GM06990 (cell line): ENCODE data around the gene SLC35A3.

ENCODE experiments used
- DNase-seq: peaks from one replicate; pipeline ENCODE4 v3.0.0-alpha.2; 2011; ENCODE audit not compliant: insufficient read length; ENCODE audit errors: extremely low read depth
- H3K27me3 ChIP-seq: replicated peaks from 2 replicates; pipeline ENCODE4 v1.6.0; 2011; ENCODE audit warnings: low read length; ENCODE audit not compliant: control insufficient read depth, insufficient read depth
- H3K36me3 ChIP-seq: 2 replicates; pipeline ENCODE4 v1.5.1; 2011; ENCODE audit warnings: low read length; ENCODE audit not compliant: control insufficient read depth, insufficient read depth
- H3K4me3 ChIP-seq: replicated peaks from 2 replicates; pipeline ENCODE4 v1.5.1; 2011; ENCODE audit warnings: low read depth, mild to moderate bottlenecking, control low read depth, low read length
- TF ChIP-seq, protein P1 (sequence below): IDR thresholded peaks from 2 replicates; pipeline ENCODE4 v1.5.1; 2011; ENCODE audit warnings: low read length, control low read depth, mild to moderate bottlenecking, inconsistent platforms; ENCODE audit not compliant: insufficient read depth, poor library complexity, severe bottlenecking

SLC35A3 gene

GRCh38 chr1:100001462-100001861, 31.7 kb downstream of the SLC35A3 start:
- H3K36me3 ChIP-seq = no peaks in the 10 kb centered on the region; the same call in none of the 2 replicates
- TF ChIP-seq, protein P1, sequence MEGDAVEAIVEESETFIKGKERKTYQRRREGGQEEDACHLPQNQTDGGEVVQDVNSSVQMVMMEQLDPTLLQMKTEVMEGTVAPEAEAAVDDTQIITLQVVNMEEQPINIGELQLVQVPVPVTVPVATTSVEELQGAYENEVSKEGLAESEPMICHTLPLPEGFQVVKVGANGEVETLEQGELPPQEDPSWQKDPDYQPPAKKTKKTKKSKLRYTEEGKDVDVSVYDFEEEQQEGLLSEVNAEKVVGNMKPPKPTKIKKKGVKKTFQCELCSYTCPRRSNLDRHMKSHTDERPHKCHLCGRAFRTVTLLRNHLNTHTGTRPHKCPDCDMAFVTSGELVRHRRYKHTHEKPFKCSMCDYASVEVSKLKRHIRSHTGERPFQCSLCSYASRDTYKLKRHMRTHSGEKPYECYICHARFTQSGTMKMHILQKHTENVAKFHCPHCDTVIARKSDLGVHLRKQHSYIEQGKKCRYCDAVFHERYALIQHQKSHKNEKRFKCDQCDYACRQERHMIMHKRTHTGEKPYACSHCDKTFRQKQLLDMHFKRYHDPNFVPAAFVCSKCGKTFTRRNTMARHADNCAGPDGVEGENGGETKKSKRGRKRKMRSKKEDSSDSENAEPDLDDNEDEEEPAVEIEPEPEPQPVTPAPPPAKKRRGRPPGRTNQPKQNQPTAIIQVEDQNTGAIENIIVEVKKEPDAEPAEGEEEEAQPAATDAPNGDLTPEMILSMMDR = no peak

DNA sequence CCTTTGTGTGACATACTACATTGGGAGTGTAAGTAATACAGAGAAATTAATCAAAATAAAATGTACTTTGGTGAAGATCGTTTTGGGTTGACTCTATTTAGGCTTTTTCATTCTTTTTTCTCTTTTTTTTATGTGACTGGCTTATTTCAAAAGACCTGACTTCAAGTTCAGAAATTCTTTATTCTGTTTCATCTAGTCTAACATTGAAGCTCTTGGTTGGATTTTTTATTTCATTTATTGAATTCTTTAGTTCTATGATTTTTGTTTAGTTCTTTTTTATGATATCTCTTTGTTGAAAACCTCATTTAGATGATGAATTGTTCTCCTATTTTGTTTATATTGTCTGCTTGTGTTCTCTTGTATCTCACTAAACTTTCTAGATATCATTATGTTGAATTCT, 35.6 kb downstream of the SLC35A3 start:
- Histone ChIP-seq H3K4me3 (no peak overlapping the region), H3K27me3 (no peaks in the 10 kb centered on the region), H3K36me3 (no peaks in the 10 kb centered on the region; the same call in none of the 2 replicates)
- no peak for DNase-seq
- TF ChIP-seq, protein P1 = no peak

More at GRCh38 chr1:100001462-100001861, 31.7 kb downstream of the SLC35A3 start:
- Histone ChIP-seq H3K27me3 (no peaks in the 10 kb centered on the region), H3K4me3 (no peak overlapping the region)
- DNase-seq = no peak

DNA sequence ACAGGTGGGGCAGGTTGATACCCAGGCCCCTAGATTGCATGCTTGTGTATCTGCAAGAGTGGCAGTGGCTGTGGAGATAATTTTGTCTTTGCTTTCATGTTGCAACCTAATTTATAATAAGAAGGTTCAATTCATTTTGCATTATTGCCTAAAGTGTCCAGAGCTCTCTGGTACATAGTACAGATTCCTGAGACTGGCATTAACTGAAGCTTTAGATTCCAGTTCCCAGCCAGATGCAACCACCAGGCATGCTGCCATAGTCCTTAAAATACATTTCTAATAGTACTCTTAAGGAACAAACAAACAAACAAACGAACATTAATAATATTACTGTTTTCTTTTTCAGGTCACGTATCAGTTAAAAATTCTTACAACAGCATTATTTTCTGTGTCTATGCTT, 36.9 kb downstream of the SLC35A3 start:
- H3K4me3 ChIP-seq = no peak overlapping the region
- no peaks in the 10 kb centered on the region for H3K27me3 ChIP-seq
- no peak for DNase-seq
- TF ChIP-seq, protein P1 = no peak
- H3K36me3 ChIP-seq = no peaks in the 10 kb centered on the region; the same call in none of the 2 replicates

- H3K4me3 ChIP-seq = no peak overlapping the region
- H3K36me3 ChIP-seq = no peaks in the 10 kb centered on the region; the same call in none of the 2 replicates
- TF ChIP-seq, protein P1 = no peak
- H3K27me3 ChIP-seq = no peaks in the 10 kb centered on the region
- DNase-seq = no peak
Measured at GRCh38 chr1:100009458-100009857, 39.7 kb downstream of the SLC35A3 start.

DNA sequence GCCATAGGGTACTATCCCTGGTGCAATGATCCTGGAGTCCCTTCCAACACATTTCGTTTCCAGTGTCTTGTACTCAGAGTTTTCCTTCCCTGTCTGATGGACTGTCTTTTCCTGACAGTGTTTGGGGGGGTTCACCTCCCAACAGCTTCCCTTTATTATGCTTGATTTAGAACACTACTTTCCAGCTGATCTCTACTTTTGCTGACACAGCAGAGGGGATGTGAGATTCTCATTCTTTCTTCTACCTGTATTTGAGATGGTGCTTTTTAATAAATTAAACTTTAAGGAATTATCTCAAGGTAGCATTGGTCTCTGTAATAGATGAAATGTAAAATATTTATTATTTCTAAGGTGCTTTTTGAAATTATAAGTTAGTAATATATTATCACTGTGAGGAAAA, 41.0 kb downstream of the SLC35A3 start:
- TF ChIP-seq, protein P1 = no peak
- Histone ChIP-seq H3K27me3 (no peaks in the 10 kb centered on the region), H3K4me3 (no peak overlapping the region), H3K36me3 (no peaks in the 10 kb centered on the region; the same call in 1 of the 2 replicates)
- no peak for DNase-seq

DNA sequence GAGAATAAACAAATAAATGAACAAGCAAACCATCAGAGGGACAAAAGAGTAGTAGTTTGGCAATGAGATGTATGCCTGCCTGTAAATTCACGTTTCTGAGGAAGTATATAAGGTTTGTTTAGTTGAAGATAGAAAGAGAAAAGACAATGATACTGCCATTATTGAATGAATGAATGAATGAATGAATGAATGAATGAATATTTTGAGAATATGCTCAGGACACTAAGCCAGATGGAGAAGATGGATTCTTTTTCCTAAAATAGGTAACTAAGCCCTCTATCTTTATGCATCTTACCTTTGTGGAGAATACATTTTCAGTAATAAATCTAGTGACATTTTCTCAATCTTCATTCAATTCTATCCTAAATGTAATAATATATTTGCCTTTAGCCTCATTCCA, 49.4 kb downstream of the SLC35A3 start:
- no peak for DNase-seq
- TF ChIP-seq, protein P1 = no peak
- Histone ChIP-seq H3K36me3 (no peaks in the 10 kb centered on the region), H3K27me3 (no peaks in the 10 kb centered on the region), H3K4me3 (no peak overlapping the region)
